ENCODE results near the gene DSG3.

DNA sequence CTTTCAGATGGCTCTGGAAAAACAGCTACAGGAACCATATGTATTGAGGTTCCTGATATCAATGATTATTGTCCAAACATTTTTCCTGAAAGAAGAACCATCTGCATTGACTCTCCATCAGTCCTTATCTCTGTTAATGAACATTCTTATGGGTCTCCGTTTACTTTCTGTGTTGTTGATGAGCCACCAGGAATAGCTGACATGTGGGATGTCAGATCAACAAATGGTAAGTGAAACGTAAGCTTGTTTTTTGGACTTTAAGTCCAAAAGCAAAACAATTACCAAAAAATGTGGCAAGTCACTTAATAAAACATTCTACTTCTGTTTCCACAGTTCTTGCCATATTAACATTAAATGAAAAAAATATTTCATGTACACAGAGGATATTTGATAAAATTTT lies 44.1 kb upstream of the DSG3 start:
- TF ChIP-seq, protein P1, sequence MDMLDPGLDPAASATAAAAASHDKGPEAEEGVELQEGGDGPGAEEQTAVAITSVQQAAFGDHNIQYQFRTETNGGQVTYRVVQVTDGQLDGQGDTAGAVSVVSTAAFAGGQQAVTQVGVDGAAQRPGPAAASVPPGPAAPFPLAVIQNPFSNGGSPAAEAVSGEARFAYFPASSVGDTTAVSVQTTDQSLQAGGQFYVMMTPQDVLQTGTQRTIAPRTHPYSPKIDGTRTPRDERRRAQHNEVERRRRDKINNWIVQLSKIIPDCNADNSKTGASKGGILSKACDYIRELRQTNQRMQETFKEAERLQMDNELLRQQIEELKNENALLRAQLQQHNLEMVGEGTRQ (IDR thresholded peaks at IDR 0.05; ENCODE audit: low read length): no peak
- no peak for TF ChIP-seq POLR2AphosphoS5 (IDR thresholded peaks at IDR 0.05; ENCODE audit: low read depth, low read length)

Measured in H1 (cell line).